OCI-LY7 (cell line): ENCODE measurements around the gene LPCAT3. TPM values are rescaled to one million over a fixed set of nuclear protein-coding genes. Genes with fewer than 3 reads are reported as not detected.

ENCODE experiments used
- BruUV-seq: library from RNA; stranded (reverse); fragments of 400-500 nt; replicated peaks from 2 replicates; lab custom pipeline; 2021; lab: Mats Ljungman, UMichigan
- CTCF ChIA-PET: fragments of 300-600 bp; sonication (Branson Sonifier 250); formaldehyde crosslinking; loops from one replicate; lab custom pipeline; 2022; ENCODE audit warnings: antibody characterized with exemption; ENCODE audit not compliant: unreplicated experiment; lab: Charles Lee
- POLR2A ChIA-PET: fragments of 300-600 bp; sonication (Branson Sonifier 250); formaldehyde crosslinking; loops from one replicate; lab custom pipeline; 2022; ENCODE audit warnings: antibody characterized with exemption; lab: Charles Lee
- DNase-seq: peaks from one replicate; pipeline ENCODE4 v3.0.0-alpha.2; 2015; ENCODE audit warnings: low spot score
- H2AFZ ChIP-seq: fragments of 200-600 bp; sonication (generic), shearing (Covaris generic); 2 replicates; pipeline ENCODE4 v1.6.1; 2014; ENCODE audit warnings: mild to moderate bottlenecking, antibody characterized with exemption, low read length, moderate library complexity
- H3K27ac ChIP-seq: fragments of 200-600 bp; sonication (generic); 2 replicates; pipeline ENCODE4 v1.5.1; 2014; ENCODE audit warnings: mixed run types, low read depth, mild to moderate bottlenecking, moderate library complexity, low read length, inconsistent platforms; ENCODE audit not compliant: poor library complexity, severe bottlenecking
- H3K36me3 ChIP-seq: fragments of 200-600 bp; sonication (generic); 2 replicates; pipeline ENCODE4 v1.6.1; 2014; ENCODE audit warnings: mild to moderate bottlenecking, antibody characterized with exemption, low read length, moderate library complexity, mixed read lengths; ENCODE audit not compliant: insufficient read depth
- H3K4me1 ChIP-seq: fragments of 200-600 bp; sonication (generic); 2 replicates; pipeline ENCODE4 v1.5.1; 2014; ENCODE audit warnings: mild to moderate bottlenecking, low read length; ENCODE audit not compliant: insufficient read depth, poor library complexity, severe bottlenecking
- H3K4me2 ChIP-seq: fragments of 200-600 bp; sonication (generic); 2 replicates; pipeline ENCODE4 v1.6.1; 2014; ENCODE audit warnings: mild to moderate bottlenecking, low read length
- H3K4me3 ChIP-seq: fragments of 200-600 bp; sonication (generic); 2 replicates; pipeline ENCODE4 v1.5.1; 2014; ENCODE audit warnings: mild to moderate bottlenecking, low read depth, low read length; ENCODE audit not compliant: poor library complexity, severe bottlenecking
- H3K79me2 ChIP-seq: fragments of 200-600 bp; sonication (generic); 2 replicates; pipeline ENCODE4 v1.6.1; 2016; ENCODE audit warnings: low read depth, mild to moderate bottlenecking, low read length, moderate library complexity, mixed read lengths; ENCODE audit not compliant: insufficient read depth
- H3K9me2 ChIP-seq: fragments of 200-600 bp; sonication (generic); 2 replicates; pipeline ENCODE4 v1.6.1; 2016; ENCODE audit warnings: mild to moderate bottlenecking, low read length, mixed read lengths; ENCODE audit not compliant: insufficient read depth
- H3K9me3 ChIP-seq: fragments of 200-600 bp; sonication (generic); 2 replicates; pipeline ENCODE4 v1.6.1; 2014; ENCODE audit warnings: mild to moderate bottlenecking, mixed run types, low read length, mixed read lengths
- H4K20me1 ChIP-seq: fragments of 200-600 bp; sonication (generic); 2 replicates; pipeline ENCODE4 v1.6.1; 2014; ENCODE audit warnings: mild to moderate bottlenecking, antibody characterized with exemption, low read length, moderate library complexity, mixed read lengths; ENCODE audit not compliant: insufficient read depth
- CTCF ChIP-seq: fragments of 200-600 bp; sonication (generic); conservative IDR thresholded peaks from 2 replicates; pipeline ENCODE4 v1.5.1; 2014; ENCODE audit warnings: mild to moderate bottlenecking, antibody characterized with exemption, low read length, moderate library complexity, mixed read lengths
- EZH2phosphoT487 ChIP-seq: fragments of 200-600 bp; sonication (generic); IDR thresholded peaks from 2 replicates; pipeline ENCODE4 v1.6.1; 2018; ENCODE audit warnings: low read depth, borderline replicate concordance, mild to moderate bottlenecking, mixed run types, antibody characterized with exemption, low read length, moderate library complexity, mixed read lengths
- intact Hi-C: fragments of 100-400 bp; cut with micrococcal nuclease; formaldehyde crosslinking; loops from one replicate; pipeline ENCODE4 v1.10.0; 2022; ENCODE audit not compliant: unreplicated experiment
- total RNA-seq, 2 experiments: library from RNA; depleted of rRNA in 1 of 2; stranded (reverse); fragments of >200 nt in 1 of 2; shearing (Covaris generic) in 1 of 2; gene quantifications; 2 replicates each; pipeline ENCODE4 v1.2.3, GENCODE V29; 2014 to 2022

Gene LPCAT3
- total RNA-seq, 2 experiments from 2014 or later: 17.4 to 29.7 TPM

DNA sequence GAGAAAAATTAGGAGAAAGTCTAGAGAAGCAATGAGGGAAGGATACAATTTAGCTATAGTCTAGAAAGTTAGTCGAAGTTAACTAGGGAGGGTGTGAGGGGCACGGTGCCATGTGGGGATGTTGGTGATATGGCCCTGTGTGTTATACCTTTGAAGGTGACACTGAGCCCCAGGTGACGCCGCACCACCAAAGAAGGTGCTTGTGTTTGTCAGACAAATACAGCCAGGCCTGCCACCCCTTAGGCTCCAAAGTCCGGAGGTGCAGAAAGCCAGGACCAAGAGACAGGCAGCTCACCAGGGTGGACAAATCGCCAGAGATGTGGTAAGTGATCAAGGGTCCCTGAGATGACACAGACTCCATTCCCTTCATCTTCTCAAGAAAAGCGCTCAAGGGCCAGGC is 43.3 kb upstream of the LPCAT3 start:
- TF ChIP-seq CTCF (no peak), EZH2phosphoT487 (no peak)
- POLR2A ChIA-PET: no interaction called here

DNA sequence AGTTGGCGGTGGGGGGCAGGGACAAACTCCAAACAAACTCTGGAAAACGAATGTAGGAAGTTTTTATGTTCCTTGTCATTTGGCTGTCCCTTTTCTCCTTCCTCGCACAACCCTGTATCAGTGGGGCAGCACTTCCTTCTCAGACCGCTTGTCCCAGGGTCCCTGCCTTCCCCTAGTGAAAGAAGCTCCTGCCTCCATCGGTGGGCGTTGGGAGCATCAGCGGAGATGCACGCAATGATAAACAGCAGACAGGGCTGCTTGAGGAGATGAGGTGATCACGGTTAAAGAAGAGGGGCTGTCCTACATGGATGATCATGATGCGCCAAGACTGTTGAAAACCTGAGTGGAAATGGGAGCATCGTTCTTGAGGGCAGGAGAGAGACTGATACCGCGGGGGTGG is 42.9 kb upstream of the LPCAT3 start:
- BruUV-seq: no TSS peak
- Histone ChIP-seq H3K4me3 (no peak overlapping the region), H3K4me1 (no peaks in the 10 kb centered on the region), H3K9me3 (no peaks in the 10 kb centered on the region), H4K20me1 (no peaks in the 10 kb centered on the region), H3K9me2 (no peaks in the 10 kb centered on the region), H3K36me3 (no peaks in the 10 kb centered on the region), H3K27ac (no peak overlapping the region), H3K4me2 (no peak overlapping the region), H2AFZ (no peak overlapping the region), H3K79me2 (no peaks in the 10 kb centered on the region)
- TF ChIP-seq CTCF (no peak), EZH2phosphoT487 (no peak)
- POLR2A ChIA-PET: no interaction called here
- CTCF ChIA-PET: no interaction called here
- no peak for DNase-seq
- intact Hi-C loops: no loop called here

More for the DNA sequence above, 43.3 kb upstream of the LPCAT3 start:
- BruUV-seq: no TSS peak
- Histone ChIP-seq H3K4me3 (no peak overlapping the region), H3K9me3 (no peaks in the 10 kb centered on the region), H3K4me2 (no peak overlapping the region), H3K79me2 (no peaks in the 10 kb centered on the region), H2AFZ (no peak overlapping the region), H3K9me2 (no peaks in the 10 kb centered on the region), H3K4me1 (no peaks in the 10 kb centered on the region), H3K36me3 (no peaks in the 10 kb centered on the region), H3K27ac (no peak overlapping the region), H4K20me1 (no peaks in the 10 kb centered on the region)
- CTCF ChIA-PET: no interaction called here
- no peak for DNase-seq
- intact Hi-C loops: no loop called here

DNA sequence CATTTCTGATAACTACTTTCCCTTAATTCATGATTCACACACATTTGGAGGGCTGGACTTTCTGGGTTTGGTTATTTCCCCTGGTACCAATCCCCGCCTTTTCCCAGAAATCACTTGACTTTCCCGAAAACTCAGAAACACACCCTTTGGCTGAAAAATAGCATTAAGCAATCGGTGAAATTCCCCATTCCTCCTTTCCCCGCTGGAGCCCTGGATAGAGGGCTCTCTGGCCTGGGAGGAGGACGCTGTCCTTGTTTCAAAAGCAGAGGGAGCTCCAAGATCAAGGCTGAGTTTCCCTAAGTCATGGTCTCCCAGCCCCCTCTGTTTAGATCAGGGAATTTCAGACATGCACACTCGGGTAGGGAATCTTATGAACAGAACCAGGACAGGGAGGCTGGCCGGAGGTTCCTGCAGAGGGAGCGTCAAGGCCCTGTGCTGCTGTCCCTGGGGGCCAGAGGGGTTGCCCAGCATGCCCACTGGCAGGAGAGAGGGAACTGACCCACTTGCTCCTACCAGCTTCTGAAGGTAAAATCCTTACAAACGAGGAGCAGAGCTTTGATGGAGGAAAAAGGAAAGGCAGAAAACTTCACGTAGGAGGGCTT is 42.2 kb upstream of the LPCAT3 start, which contains the start of gene C1S:
Gene C1S (plus strand): TSS at position 366 of the 602 bp plus-strand sequence. CDS start 1,195 bp downstream, outside the sequence.
- Histone ChIP-seq H3K9me2 (no peaks in the 10 kb centered on the region), H3K27ac (no peak within 1 kb of the TSS), H2AFZ (no peak within 1 kb of the TSS)

More for the DNA sequence above, 42.2 kb upstream of the LPCAT3 start, which contains the start of gene C1S:
- ChIA-PET POLR2A (no interaction called here), CTCF (no interaction called here)
- Histone ChIP-seq H3K36me3 (no peaks in the 10 kb centered on the region), H3K4me1 (no peaks in the 10 kb centered on the region), H3K9me3 (no peaks in the 10 kb centered on the region), H4K20me1 (no peaks in the 10 kb centered on the region), H3K4me2 (no peak within 1 kb of the TSS), H3K79me2 (no peaks in the 10 kb centered on the region), H3K4me3 (no peak within 1 kb of the TSS)
- no peak for DNase-seq
- no TSS peak for BruUV-seq
- intact Hi-C loops: no loop called here
- no peak for TF ChIP-seq CTCF
- no peak for TF ChIP-seq EZH2phosphoT487
